H1 (cell line): ENCODE measurements around the gene PRR5L. TPM values are rescaled to one million over a fixed set of nuclear protein-coding genes. Genes with fewer than 3 reads are reported as not detected.
A peak's percentile ranks its signal among the peaks of the same experiment; 100 is the strongest.

ENCODE experiments used
- CTCF ChIA-PET: fragments of 300-600 bp; sonication (Branson Sonifier 250); formaldehyde crosslinking; loops from one replicate; lab custom pipeline; 2021; ENCODE audit not compliant: partially characterized antibody; lab: Charles Lee
- POLR2A ChIA-PET: fragments of 300-600 bp; sonication (Branson Sonifier 250); formaldehyde crosslinking; loops from one replicate; lab custom pipeline; 2021; ENCODE audit warnings: inconsistent platforms; ENCODE audit not compliant: partially characterized antibody; lab: Charles Lee
- DNase-seq, 2 experiments: peaks; one replicate each; pipeline versions ENCODE4 v3.0.0 to v3.0.0-alpha.2; 2010 to 2022; ENCODE audit warnings: low spot score in 2 of 2, low read depth in 1 of 2, mixed read lengths in 1 of 2
- FAIRE-seq: peaks from 2 replicates; lab custom pipeline; 2011; peaks lifted over from hg19 to GRCh38; lab: Jason Lieb, UNC
- H2AFZ ChIP-seq: 2 replicates; pipeline ENCODE4 v1.8.1; 2012; ENCODE audit warnings: low read length, inconsistent platforms
- H2AK5ac ChIP-seq: 2 replicates; pipeline ENCODE4 v1.6.1; 2013; ENCODE audit warnings: low read depth, low read length
- H2BK120ac ChIP-seq: replicated peaks from 2 replicates; pipeline ENCODE3; 2013; ENCODE audit warnings: low read depth, low read length, inconsistent platforms
- H2BK12ac ChIP-seq: 2 replicates; pipeline ENCODE4 v1.6.1; 2013; ENCODE audit warnings: low read depth, low read length
- H2BK15ac ChIP-seq: 2 replicates; pipeline ENCODE4 v1.6.1; 2013; ENCODE audit warnings: low read length
- H2BK20ac ChIP-seq: 2 replicates; pipeline ENCODE4 v1.6.1; 2013; ENCODE audit warnings: low read length
- H2BK5ac ChIP-seq: 2 replicates; pipeline ENCODE4 v1.6.1; 2013; ENCODE audit warnings: low read depth, low read length
- H3K14ac ChIP-seq: 2 replicates; pipeline ENCODE4 v1.6.1; 2013; ENCODE audit warnings: inconsistent platforms; ENCODE audit not compliant: insufficient read length
- H3K18ac ChIP-seq: 2 replicates; pipeline ENCODE4 v1.6.1; 2013; ENCODE audit warnings: low read length; ENCODE audit errors: extremely low read depth
- H3K23ac ChIP-seq: 2 replicates; pipeline ENCODE4 v1.6.1; 2013; ENCODE audit warnings: inconsistent platforms; ENCODE audit not compliant: insufficient read length
- H3K23me2 ChIP-seq: 2 replicates; pipeline ENCODE4 v1.6.1; 2013; ENCODE audit warnings: low read depth, low read length
- H3K27ac ChIP-seq: 2 replicates; pipeline ENCODE4 v1.6.1; 2011; ENCODE audit warnings: low read depth, low read length, inconsistent platforms
- H3K27me3 ChIP-seq, 4 experiments: replicated peaks in 1 of 4; 1 replicate in 1 of 4; 2 replicates in 3 of 4; pipeline versions ENCODE4 v1.6.1 to v1.8.1; 2011 to 2013; ENCODE audit warnings: low read length in 3 of 4, mild to moderate bottlenecking in 3 of 4, inconsistent platforms in 2 of 4, mixed read lengths in 2 of 4, moderate library complexity in 1 of 4; ENCODE audit not compliant: control insufficient read depth in 3 of 4, insufficient read depth in 3 of 4; ENCODE audit errors: extremely low read depth in 1 of 4
- H3K36me3 ChIP-seq, 4 experiments: 2 replicates each; pipeline versions ENCODE4 v1.6.1 to v1.8.1; 2011 to 2013; ENCODE audit warnings: mild to moderate bottlenecking in 4 of 4, low read length in 3 of 4, moderate library complexity in 2 of 4, control low read depth in 1 of 4, inconsistent platforms in 1 of 4; ENCODE audit not compliant: insufficient read depth in 4 of 4, control insufficient read depth in 2 of 4
- H3K4ac ChIP-seq: replicated peaks from 2 replicates; pipeline ENCODE3; 2013; ENCODE audit warnings: low read length, low read depth, mixed read lengths, inconsistent platforms; ENCODE audit not compliant: insufficient read length
- H3K4me1 ChIP-seq, 4 experiments: replicated peaks in 1 of 4; 1 replicate in 1 of 4; 2 replicates in 3 of 4; pipeline versions ENCODE4 v1.6.1 to v1.8.1; 2011 to 2013; ENCODE audit warnings: low read length in 3 of 4, inconsistent platforms in 2 of 4, mixed read lengths in 1 of 4; ENCODE audit not compliant: insufficient read depth in 4 of 4, control insufficient read depth in 3 of 4
- H3K4me2 ChIP-seq, 2 experiments: 2 replicates each; pipeline versions ENCODE4 v1.6.1 to v1.8.1; 2011 to 2013; ENCODE audit warnings: low read depth in 2 of 2, low read length in 2 of 2, control low read depth in 1 of 2, inconsistent platforms in 1 of 2, mild to moderate bottlenecking in 1 of 2; ENCODE audit not compliant: insufficient read depth in 1 of 2
- H3K4me3 ChIP-seq, 4 experiments: fragments of 200-600, 300-600 bp in 1 of 4; sonication (generic), shearing (Covaris generic), sonication (Bioruptor Twin) in 1 of 4; 2 replicates each; pipeline versions ENCODE4 v1.5.1 to v1.8.1; 2011 to 2016; ENCODE audit warnings: low read length in 4 of 4, low read depth in 3 of 4, control low read depth in 2 of 4, inconsistent platforms in 2 of 4, mild to moderate bottlenecking in 2 of 4, mixed read lengths in 1 of 4, moderate library complexity in 1 of 4; ENCODE audit not compliant: insufficient read depth in 2 of 4; ENCODE audit errors: extremely low read depth in 1 of 4
- H3K56ac ChIP-seq: replicated peaks from 2 replicates; pipeline ENCODE3; 2013; ENCODE audit warnings: low read depth, mild to moderate bottlenecking, mixed read lengths, low read length, inconsistent platforms; ENCODE audit not compliant: insufficient read length
- H3K79me1 ChIP-seq: 2 replicates; pipeline ENCODE4 v1.6.1; 2013; ENCODE audit warnings: low read depth, low read length, control low read depth
- H3K79me2 ChIP-seq, 2 experiments: 2 replicates each; pipeline versions ENCODE4 v1.6.1 to v1.8.1; 2012 to 2013; ENCODE audit warnings: low read length in 2 of 2, mild to moderate bottlenecking in 2 of 2, inconsistent platforms in 1 of 2; ENCODE audit not compliant: insufficient read depth in 2 of 2, control insufficient read depth in 1 of 2
- H3K9ac ChIP-seq, 4 experiments: replicated peaks in 1 of 4; 1 replicate in 1 of 4; 2 replicates in 3 of 4; pipeline versions ENCODE4 v1.6.1 to v1.8.1; 2011 to 2013; ENCODE audit warnings: low read depth in 3 of 4, low read length in 3 of 4, control low read depth in 2 of 4, mild to moderate bottlenecking in 2 of 4, moderate library complexity in 2 of 4, inconsistent platforms in 1 of 4; ENCODE audit errors: extremely low read depth in 1 of 4
- H3K9me3 ChIP-seq, 2 experiments: 2 replicates each; pipeline versions ENCODE4 v1.6.1 to v1.8.1; 2012 to 2013; ENCODE audit warnings: mild to moderate bottlenecking in 2 of 2, moderate library complexity in 2 of 2, control low read depth in 1 of 2, inconsistent platforms in 1 of 2, low read depth in 1 of 2, low read length in 1 of 2, mixed read lengths in 1 of 2; ENCODE audit not compliant: insufficient read depth in 2 of 2
- H4K20me1 ChIP-seq, 2 experiments: replicated peaks in 1 of 2; 2 replicates each; pipeline versions ENCODE3 to v1.8.1; 2011 to 2013; ENCODE audit warnings: inconsistent platforms in 2 of 2, low read length in 2 of 2, mild to moderate bottlenecking in 1 of 2; ENCODE audit not compliant: insufficient read depth in 2 of 2, control insufficient read depth in 1 of 2
- H4K5ac ChIP-seq: 2 replicates; pipeline ENCODE4 v1.6.1; 2013; ENCODE audit warnings: low read length, low read depth, mixed read lengths, inconsistent platforms; ENCODE audit not compliant: insufficient read length
- H4K8ac ChIP-seq: 2 replicates; pipeline ENCODE4 v1.8.0; 2013; ENCODE audit warnings: mild to moderate bottlenecking, moderate library complexity, low read length, inconsistent platforms; ENCODE audit not compliant: insufficient read depth; ENCODE audit errors: extremely low read depth
- H4K91ac ChIP-seq: replicated peaks from 2 replicates; pipeline ENCODE3; 2013; ENCODE audit warnings: low read length, mixed read lengths, inconsistent platforms; ENCODE audit not compliant: insufficient read length
- ASH2L ChIP-seq: fragments of 200-600, 300-600 bp; sonication (generic); IDR thresholded peaks from one replicate; pipeline ENCODE4 v1.7.1; 2017; ENCODE audit warnings: low read length
- CTBP2 ChIP-seq: IDR thresholded peaks from 2 replicates; pipeline ENCODE4 v1.7.0; 2011; ENCODE audit warnings: borderline replicate concordance, mild to moderate bottlenecking, moderate library complexity, mixed read lengths, low read length; ENCODE audit not compliant: insufficient read depth, insufficient read length
- MAFK ChIP-seq: IDR thresholded peaks from 2 replicates; pipeline ENCODE4 v1.6.1; 2012; ENCODE audit warnings: low read depth, mild to moderate bottlenecking, improper control_type of control experiment, low read length
- NANOG ChIP-seq: IDR thresholded peaks from 2 replicates; pipeline ENCODE4 v1.6.1; 2011; ENCODE audit warnings: low read length, low read depth, mild to moderate bottlenecking, inconsistent platforms; ENCODE audit not compliant: insufficient read depth, poor library complexity, severe bottlenecking
- RAD21 ChIP-seq, 2 experiments: IDR thresholded peaks in 1 of 2; conservative IDR thresholded peaks in 1 of 2; 2 replicates each; pipeline ENCODE4 v1.6.1; 2011; ENCODE audit warnings: low read depth in 2 of 2, low read length in 2 of 2, improper control_type of control experiment in 1 of 2, inconsistent platforms in 1 of 2, mild to moderate bottlenecking in 1 of 2, moderate library complexity in 1 of 2
- SP4 ChIP-seq: IDR thresholded peaks from 2 replicates; pipeline ENCODE4 v1.6.1; 2012; ENCODE audit warnings: low read length, inconsistent platforms
- ZNF274 ChIP-seq: IDR thresholded peaks from 2 replicates; pipeline ENCODE4 v1.7.0; 2012; ENCODE audit warnings: low read length, borderline replicate concordance; ENCODE audit errors: extremely low read depth
- WGBS, 2 experiments: shearing (Covaris generic) in 1 of 2; methylation state at CpG; one replicate each; pipeline versions ENCODE4 v1.1.6 to v1.1.7; 2013 to 2015; ENCODE audit warnings: low lambda C conversion rate in 2 of 2, mixed read lengths in 2 of 2, inconsistent platforms in 1 of 2, low coverage in 1 of 2, missing lambda C conversion rate in 1 of 2; ENCODE audit not compliant: insufficient replicate concordance in 2 of 2, insufficient coverage in 1 of 2, insufficient read length in 1 of 2; ENCODE audit errors: extremely low coverage in 1 of 2, missing lambda C conversion rate in 1 of 2; 5-methylcytosine and 5-hydroxymethylcytosine counted together
- polyA plus RNA-seq, 7 experiments: library from polyadenylated mRNA; depleted of rRNA in 3 of 7; stranded (reverse) in 5 of 7; unstranded in 2 of 7; fragments of >200 nt in 5 of 7; fragments of 200-250 nt in 2 of 7; gene quantifications; 1 replicate in 5 of 7; 2 replicates in 1 of 7; 4 replicates in 1 of 7; pipeline versions ENCODE4 v1.2.1 to v1.2.3, GENCODE V29; 2011 to 2013; ENCODE audit warnings: missing spikeins in 2 of 7, mixed read lengths in 2 of 7
- total RNA-seq: library from RNA; stranded (reverse); fragmentation: NEBNext Ultra II Directional; extraction: Animal tissue kit (Norgen Biotek cat#: 25700); gene quantifications from 2 replicates; pipeline ENCODE4 v1.2.1, GENCODE V29; 2021

PRR5L gene
- total and polyA plus RNA-seq, 2 of the 8 experiments (the other 6 are each of a cell fraction or from before 2014, with no cell fraction given) = 6.6 to 10.1 TPM

DNA sequence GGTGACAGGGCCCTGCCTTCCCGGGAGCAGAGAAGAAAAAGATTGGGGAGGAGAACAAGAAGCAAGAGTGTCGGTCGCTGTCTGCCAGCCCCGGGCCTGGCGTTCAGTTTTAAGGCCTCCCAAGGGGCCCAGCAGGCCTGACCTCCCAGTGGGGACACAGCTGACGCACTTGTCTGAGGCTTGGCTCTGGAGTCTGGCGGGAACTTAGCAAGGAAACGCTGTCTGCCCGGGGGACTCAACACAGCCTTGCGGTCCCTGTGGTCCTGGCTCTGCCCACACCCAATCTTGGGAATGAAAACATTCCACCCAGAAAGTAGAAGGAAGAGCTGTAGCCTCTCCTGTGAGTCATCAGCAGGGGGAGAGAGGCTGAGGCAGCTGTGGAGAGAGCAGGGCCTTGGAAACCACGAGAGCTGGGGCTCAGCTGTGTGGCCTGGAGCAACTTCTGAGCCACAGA, 159.6 kb downstream of the PRR5L start:
- no peak overlapping the region for H2AFZ ChIP-seq
- H3K27ac ChIP-seq = no peak overlapping the region
- H3K9ac ChIP-seq = no peak overlapping the region
- no peak for FAIRE-seq
- peak overlapping the region; percentile 52; the same call in 1 of the 2 replicates for H3K18ac ChIP-seq
- POLR2A ChIA-PET = interaction anchor here (0.8 to 1.9 kb wide), 3 partner anchors 13 to 60 kb away, joined by 3 to 5 read pairs (median 4); no protein-coding TSS in a partner anchor
- no peak overlapping the region for H2BK20ac ChIP-seq
- no peak for DNase-seq
- H3K79me2 ChIP-seq = no peaks in the 10 kb centered on the region
- no peak overlapping the region for H3K23ac ChIP-seq
- H3K56ac ChIP-seq = no peak overlapping the region
- no peak overlapping the region for H2AK5ac ChIP-seq
- H3K4me3 ChIP-seq = no peak overlapping the region
- H3K9me3 ChIP-seq = no peaks in the 10 kb centered on the region
- peak overlapping the region in 1 of 2 experiments; percentile 56; a peak in 1 of 4 replicates for H3K4me2 ChIP-seq
- CTCF ChIA-PET = interaction anchor here (0.6 to 5.6 kb wide), 11 partner anchors 10 to 189 kb away, joined by 3 to 59 read pairs (median 4); partner anchors contain the start of gene TRAF6
- H4K20me1 ChIP-seq = no peaks in the 10 kb centered on the region
- H3K14ac ChIP-seq = no peak overlapping the region
- 87% methylated on average over 11 of the region's 11 CpGs; no CpG with 5 or more reads in 1 of the 2 experiments for WGBS, 2 experiments
- H2BK15ac ChIP-seq = no peak overlapping the region
- 0 out of 2 replicates have a peak overlapping the region, but pooled peaks have one; percentile 16 for H2BK5ac ChIP-seq
- H4K8ac ChIP-seq = no peak overlapping the region
- no peak overlapping the region for H2BK12ac ChIP-seq
- H3K4ac ChIP-seq = peak overlapping the region; percentile 87
- no peaks in the 10 kb centered on the region for H3K27me3 ChIP-seq
- TF ChIP-seq NANOG = no peak
- TF ChIP-seq ZNF274 = no peak
- TF ChIP-seq MAFK = no peak
- no peak for TF ChIP-seq ASH2L
- no peak for TF ChIP-seq SP4
- TF ChIP-seq CTBP2 = no peak
- no peak for TF ChIP-seq RAD21 (IDR thresholded peaks at IDR 0.05 in 1 of 2, conservative IDR thresholded peaks at IDR 0.05 in 1 of 2; ENCODE audit: low read depth in 2 of 2, low read length in 2 of 2)
- H3K36me3 ChIP-seq = peaks cover 0 to 5% (median 0%) of the 10 kb centered on the region in 4 experiments; a peak in 1 of 8 replicates
- H2BK120ac ChIP-seq = no peak overlapping the region
- H4K5ac ChIP-seq = peak overlapping the region; percentile 25
- peaks cover 0 to 30% (median 13%) of the 10 kb centered on the region in 4 experiments; a peak in 6 of 7 replicates for H3K4me1 ChIP-seq
- no peaks in the 10 kb centered on the region for H3K79me1 ChIP-seq
- H3K23me2 ChIP-seq = no peaks in the 10 kb centered on the region
- H4K91ac ChIP-seq = peak overlapping the region; percentile 44
